LNCaP clone FGC (cell line): ENCODE data around the gene ERC1.

ENCODE experiments used
- DNase-seq: peaks from one replicate; pipeline ENCODE4 v3.0.0-alpha.2; 2011; ENCODE audit warnings: low read depth
- H3K4me3 ChIP-seq: 2 replicates; pipeline ENCODE4 v1.5.1; 2011; ENCODE audit warnings: mild to moderate bottlenecking, low read depth, low read length, control low read depth
- TF ChIP-seq, protein P1 (sequence below): IDR thresholded peaks from 2 replicates; pipeline ENCODE4 v1.5.1; 2012; ENCODE audit warnings: mild to moderate bottlenecking; ENCODE audit not compliant: control insufficient read depth, insufficient read depth; ENCODE audit errors: extremely low read depth

ERC1 gene

GRCh38 chr12:1218369-1218768, 227.3 kb downstream of the ERC1 start:
- no peak for DNase-seq
- TF ChIP-seq, protein P1, sequence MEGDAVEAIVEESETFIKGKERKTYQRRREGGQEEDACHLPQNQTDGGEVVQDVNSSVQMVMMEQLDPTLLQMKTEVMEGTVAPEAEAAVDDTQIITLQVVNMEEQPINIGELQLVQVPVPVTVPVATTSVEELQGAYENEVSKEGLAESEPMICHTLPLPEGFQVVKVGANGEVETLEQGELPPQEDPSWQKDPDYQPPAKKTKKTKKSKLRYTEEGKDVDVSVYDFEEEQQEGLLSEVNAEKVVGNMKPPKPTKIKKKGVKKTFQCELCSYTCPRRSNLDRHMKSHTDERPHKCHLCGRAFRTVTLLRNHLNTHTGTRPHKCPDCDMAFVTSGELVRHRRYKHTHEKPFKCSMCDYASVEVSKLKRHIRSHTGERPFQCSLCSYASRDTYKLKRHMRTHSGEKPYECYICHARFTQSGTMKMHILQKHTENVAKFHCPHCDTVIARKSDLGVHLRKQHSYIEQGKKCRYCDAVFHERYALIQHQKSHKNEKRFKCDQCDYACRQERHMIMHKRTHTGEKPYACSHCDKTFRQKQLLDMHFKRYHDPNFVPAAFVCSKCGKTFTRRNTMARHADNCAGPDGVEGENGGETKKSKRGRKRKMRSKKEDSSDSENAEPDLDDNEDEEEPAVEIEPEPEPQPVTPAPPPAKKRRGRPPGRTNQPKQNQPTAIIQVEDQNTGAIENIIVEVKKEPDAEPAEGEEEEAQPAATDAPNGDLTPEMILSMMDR = no peak
- no peak overlapping the region for H3K4me3 ChIP-seq

DNA sequence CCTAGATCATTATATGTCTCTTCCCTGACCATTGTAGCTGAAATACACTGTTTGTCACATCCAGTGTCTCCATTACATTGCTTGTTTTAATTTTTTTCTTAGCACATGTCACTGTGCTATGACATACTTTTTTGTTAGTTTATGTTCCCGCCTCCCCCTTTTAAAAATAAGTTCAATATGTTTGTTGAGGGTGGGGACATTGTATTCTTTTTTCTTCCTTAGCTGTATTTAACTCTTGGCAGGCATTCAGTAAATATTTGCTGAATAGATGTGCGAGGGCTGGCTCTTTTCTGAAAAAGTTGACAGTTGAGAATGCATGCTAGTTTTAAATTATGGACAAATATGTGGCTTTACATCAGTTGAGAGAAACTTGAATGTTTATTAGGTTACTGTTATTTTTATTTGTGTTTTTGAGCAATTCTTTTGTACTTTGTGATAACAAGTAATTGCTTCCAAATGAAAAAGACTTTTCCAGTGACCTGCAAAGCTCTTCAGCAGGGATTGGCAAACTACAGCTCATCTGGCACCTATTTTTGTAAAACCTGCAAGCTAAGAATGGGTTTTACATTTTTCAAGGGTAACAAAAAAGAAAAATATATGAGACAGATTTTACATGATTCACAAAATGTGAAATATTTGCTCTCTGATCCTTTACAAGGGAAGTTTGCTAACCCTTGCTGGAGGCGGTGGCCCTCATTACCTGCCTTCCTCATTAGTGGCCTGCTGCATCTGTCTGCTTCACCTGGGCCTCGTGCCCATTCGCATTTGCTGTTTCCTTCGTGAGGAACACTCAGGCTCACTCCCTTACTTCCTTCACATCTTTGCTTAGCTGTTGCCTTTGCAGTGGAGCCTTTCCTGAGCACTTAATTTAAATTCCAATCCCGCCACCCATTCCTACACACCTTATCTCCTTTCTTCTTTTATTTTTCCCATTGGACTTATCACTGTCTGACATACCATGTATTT, 229.4 kb downstream of the ERC1 start:
- peak; percentile 84 for DNase-seq
- no peak overlapping the region for H3K4me3 ChIP-seq
- TF ChIP-seq, protein P1 = no peak

DNA sequence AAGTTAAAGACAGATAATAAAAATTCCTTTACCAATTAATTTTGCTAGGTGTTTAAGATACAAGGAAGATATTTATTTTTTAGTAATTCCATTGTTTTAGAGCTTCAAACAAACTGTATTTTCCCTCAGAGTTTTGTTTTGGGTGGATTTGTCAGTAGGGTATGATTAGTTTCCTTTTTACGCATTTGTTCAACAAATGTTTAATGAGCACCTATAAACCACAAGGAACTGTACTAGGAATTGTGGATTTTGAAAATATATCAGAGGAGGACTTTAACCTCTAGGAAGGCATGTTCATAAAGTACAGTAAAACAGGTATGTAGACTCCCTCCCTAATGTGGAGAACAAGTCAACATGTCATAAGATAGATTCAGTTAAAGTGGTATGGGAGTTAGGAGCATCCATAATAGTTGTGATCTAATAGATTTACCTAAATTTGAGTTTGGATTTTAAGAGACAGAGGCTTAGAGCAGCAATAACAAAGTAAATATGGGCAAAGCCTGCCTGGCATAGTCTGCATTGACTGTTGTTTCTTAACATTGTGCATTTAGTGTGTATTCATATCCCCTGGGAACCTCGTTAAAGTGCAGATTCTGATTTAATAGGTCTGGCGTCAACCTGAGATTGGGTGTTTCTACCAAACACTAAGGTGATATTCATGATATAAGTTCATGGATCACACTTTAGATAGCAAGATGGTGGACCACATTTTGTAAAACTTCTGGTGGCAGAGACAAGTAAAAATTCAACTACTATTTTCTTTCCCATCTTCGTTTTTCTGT, 232.0 kb downstream of the ERC1 start:
- DNase-seq = peak; percentile 92
- no peak overlapping the region for H3K4me3 ChIP-seq
- TF ChIP-seq, protein P1 = no peak

- no peak for DNase-seq
- H3K4me3 ChIP-seq = no peak overlapping the region
- TF ChIP-seq, protein P1 = no peak
Observed at GRCh38 chr12:1226951-1227350, 235.9 kb downstream of the ERC1 start.

DNA sequence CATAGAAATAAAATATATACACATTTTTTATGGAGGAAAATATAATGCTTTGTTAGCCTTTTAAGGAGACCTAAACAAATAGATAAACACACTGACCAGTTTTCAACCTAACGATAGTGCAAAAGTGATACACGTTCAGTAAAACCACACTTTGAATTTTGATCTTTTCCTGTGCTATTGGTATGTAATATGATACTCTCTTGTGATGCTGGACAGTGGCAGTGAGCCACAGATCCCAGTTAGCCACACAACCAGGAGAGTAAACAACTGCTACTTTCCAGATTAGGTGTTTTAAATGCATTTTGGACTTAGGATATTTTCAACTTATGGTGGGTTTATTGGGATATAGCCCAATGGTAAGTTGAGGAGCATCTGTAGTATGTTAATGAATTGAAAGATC, 243.1 kb downstream of the ERC1 start:
- TF ChIP-seq, protein P1 = no peak
- no peak overlapping the region for H3K4me3 ChIP-seq
- no peak for DNase-seq

- no peak for DNase-seq
Observed at GRCh38 chr12:1246637-1247036, 255.6 kb downstream of the ERC1 start.

More at GRCh38 chr12:1246637-1247036, 255.6 kb downstream of the ERC1 start:
- TF ChIP-seq, protein P1 = no peak
- no peak overlapping the region for H3K4me3 ChIP-seq
